Measurements from ENCODE around the gene TMEM45B.
"Not testable (repeated sequence)": the region's sequence is repeated elsewhere in the genome, so short reads cannot be mapped to it uniquely, and the experiment has no call there.

The TMEM45B gene

DNA sequence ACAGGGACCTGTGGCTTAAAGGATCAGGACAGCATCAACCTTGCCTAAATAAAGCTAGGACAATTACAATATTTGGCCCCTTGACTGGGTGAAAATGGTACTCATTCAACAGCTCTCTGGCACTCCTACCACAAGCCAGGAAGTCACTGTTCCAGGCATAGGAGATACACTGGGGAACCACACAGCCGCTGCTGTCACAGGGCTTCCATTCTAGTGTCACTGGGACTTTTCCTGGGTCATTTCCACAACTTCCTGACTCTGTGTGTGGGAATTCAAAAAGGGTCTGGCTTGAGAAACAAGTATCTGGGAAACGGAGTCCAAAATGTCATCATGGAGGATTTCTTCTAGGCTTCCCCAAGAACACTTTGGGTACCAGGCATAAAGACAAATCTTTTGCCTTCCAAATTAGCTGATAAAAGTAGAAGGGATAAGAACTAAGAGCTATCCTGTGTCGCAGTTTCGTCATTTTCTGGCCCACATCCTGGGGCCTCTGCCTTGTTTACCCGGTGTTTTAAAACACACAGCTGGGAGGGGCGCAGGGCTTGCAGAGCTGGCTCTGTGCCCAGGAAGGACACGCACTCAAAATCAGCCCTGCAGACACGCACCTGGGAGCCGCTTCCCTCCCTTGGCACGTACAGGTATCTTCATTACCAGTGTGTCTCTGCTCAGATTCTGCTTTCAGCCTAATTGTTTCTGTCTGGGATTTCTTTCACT, 38.0 kb downstream of the TMEM45B start:
- DNase-seq: peak; percentile 41

DNA sequence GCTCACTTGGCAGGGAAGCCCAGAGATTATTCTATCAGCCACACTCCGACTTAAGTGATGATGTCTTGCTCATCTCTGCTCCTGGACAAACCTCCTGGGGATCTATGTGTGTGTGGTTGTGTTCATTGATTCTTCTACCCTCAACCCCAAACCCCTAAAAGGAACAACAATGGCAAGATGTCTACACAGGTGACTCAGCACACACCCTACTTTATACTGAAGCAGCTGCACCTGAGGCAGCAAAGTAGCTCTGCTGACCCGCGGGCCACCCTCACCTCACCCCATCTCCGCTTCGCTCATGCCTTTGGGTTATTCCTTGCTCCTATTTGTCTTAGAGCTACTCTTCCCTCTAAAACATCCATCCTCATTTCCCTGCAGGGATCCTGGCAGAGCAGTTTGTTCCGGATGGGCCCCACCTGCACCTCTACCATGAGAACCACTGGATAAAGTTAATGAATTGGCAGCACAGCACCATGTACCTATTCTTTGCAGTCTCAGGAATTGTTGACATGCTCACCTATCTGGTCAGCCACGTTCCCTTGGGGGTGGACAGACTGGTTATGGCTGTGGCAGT, 38.7 kb downstream of the TMEM45B start:
- DNase-seq: no peak

DNA sequence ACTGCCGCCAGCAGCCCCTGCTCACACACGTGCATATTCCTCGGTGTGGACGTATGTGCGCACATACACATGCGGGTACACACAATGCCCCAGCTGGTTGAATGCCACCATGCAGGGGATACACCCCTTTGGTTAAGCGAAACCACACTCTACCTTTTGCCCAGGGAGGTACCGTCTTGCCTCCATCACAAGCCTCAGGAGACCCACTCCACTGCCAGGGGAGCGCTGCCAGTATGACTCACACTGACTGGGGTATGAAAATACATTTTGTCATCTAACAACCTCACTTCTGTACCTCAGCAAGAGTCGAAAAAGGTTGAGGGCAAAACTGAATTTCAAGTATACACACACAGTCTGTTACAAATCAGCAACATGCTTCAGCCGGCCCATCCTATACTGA, 39.4 kb downstream of the TMEM45B start:
- DNase-seq: no peak

DNA sequence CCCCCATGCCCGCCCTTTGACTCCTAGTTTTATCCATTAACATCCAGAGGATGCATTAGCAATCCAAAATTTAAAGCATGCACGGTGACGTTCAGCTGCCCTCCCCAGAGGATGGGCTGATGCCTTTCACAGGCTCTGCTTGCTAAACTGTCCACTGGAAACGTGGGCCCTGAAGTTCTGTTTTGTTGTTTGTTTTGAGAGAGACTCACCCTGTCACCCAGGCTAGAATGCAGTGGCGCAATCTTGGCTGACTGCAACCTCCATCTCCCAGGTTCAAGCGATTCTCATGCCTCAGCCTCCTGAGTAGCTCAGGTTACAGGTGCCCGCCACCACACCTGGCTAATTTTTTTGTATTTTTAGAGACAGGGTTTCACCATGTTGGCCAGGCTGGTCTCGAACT, 40.4 kb downstream of the TMEM45B start:
- DNase-seq: no peak

DNA sequence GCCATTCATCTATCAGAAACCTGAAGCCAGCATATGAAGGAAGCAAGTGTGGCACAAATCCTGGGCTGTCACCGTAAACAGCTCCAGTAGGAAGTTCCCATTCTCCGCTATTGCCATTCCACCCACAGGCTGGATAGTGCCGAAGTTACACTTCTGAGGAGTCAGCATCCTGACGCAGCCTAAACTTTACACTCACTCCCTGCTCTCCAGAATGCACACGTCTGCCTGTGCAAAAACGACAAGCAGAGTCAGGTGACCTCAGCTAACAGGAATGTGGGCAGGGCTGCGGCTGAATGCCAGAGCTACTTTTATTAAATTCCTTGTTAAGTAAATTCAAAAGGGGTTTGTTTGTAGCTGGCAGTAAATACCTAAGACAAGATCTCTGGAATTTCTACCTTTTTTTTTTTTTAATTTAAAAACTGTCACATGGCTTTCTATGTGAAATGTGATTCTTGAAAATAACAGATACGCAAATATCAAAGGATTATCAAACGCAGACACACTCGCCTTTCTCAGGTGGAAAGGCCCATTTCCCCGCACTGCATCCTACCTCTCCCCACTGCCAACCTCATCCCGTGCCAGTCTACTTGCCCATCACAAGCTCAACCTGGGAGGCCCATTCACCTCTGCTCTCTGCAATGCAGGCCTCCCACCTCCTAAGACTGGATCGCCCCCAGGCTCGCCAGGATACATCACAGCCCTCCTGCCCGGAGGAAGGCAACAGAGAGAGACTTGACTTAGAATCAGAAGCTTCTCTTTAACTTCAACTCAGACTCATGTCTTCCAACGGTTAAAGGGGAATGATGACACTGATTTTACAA, 46.3 kb downstream of the TMEM45B start:
- DNase-seq: no peak

DNA sequence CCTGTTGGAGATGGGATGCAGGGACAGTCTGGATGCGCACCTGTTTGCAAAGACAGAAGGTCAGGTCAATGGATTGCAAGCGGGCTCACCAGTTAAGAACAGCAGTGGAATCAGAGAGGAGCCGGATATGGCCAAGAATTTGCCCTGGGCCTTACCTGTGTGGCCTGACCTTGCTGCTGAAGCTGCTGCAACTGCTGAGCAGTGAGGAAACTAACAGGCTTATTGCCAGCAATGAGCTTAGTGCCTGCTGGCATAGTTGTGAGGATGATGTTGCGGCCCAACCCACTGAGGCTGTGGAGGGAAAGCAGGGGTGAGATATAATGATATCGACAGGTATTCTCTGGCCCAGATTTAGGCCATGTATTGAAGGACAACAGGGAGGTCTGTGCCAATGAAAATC, 49.2 kb downstream of the TMEM45B start:
- no peak for DNase-seq

DNA sequence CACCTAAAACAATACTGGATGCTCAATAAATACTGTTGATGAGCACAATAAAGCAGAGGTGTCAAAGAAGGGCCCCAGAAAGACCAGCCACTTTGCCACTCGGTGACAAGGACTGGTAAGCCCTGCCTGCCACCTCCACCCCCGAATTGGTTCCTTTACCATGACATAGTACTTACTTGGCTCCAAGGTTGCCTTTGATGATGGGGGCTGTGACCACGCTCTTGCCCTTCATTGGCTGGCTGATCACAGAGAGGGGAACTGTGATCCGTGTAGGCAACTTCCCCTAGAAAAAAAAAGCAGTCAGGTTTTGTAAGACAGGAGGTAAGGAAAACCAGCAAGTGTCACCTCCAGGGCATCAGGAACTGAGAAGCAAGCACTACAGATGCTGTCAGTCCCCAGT, 50.1 kb downstream of the TMEM45B start:
- DNase-seq: no peak

DNA sequence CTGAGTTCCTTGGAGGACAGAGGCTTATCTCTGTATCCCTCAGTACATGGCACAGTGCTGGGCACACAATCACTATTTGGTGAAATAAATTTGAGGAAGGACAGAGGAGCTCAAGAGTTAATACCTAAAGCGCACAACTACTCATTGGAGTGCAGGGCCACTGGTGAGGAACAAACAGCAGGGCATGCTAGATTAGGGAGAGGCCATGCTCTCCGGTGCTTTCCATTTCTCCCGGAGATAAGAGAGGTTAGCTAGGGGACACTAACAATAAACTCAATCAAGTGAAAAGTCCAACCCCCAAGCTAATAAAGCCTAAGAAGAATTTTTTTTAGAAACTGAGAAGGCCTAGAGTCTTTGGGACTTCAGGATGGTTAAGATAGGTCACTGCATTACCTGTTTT, 50.7 kb downstream of the TMEM45B start:
- no peak for DNase-seq

DNA sequence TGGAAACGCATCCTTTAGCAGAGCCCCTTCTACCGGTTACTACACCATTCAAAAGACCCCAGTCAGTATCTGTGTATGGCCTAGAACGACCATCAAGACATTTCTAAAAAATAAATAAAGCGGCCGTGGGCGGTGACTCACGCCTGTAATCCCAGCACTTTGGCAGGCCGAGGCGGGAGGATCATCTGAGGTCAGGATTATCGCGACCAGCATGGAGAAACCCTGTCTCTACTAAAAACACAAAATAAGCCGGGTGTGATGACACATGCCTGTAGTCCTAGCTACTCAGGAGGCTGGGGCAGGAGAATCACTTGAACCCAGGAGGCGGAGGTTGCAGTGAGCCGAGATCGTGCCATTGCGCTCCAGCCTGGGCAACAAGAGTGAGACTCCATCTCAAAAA, 53.0 kb downstream of the TMEM45B start:
- DNase-seq: not testable (repeated sequence)

DNA sequence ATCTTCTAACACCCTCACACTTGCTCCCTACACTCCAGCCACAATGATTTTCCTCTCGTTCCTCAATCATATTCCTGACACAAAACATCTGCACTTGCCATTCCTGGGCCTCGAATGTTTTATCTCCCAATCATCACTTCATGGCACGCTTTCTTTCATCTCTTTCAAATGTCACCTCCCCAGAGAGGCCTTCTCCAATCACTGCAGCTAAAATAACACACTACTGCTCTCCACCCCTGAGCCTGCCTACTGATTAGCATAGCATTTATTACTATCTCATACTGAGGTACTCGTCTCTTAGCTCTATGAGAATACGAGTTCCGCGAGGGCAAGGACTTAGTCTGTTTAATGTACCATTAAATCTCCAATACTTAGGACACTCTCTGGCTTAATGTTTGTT, 56.3 kb downstream of the TMEM45B start:
- no peak for DNase-seq

DNA sequence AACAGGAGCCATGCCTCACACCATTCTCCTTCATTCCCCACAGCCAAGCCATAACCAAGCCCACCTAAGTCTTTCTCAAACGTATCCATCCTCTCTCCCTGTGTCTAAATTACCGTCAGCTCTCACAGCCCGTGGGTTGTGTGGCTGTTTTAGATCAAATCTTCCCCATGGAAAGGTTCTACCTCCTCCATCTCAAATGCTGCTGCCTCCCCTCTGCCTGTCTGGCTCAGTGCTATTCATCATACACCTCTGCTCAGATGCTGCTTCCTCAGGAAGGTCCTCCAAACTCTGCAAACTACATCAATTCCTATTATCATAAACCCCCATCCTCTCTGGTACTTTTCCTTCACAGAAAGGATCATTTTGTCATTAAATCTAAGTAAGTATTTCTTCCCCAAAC, 64.7 kb downstream of the TMEM45B start:
- no peak for DNase-seq

DNA sequence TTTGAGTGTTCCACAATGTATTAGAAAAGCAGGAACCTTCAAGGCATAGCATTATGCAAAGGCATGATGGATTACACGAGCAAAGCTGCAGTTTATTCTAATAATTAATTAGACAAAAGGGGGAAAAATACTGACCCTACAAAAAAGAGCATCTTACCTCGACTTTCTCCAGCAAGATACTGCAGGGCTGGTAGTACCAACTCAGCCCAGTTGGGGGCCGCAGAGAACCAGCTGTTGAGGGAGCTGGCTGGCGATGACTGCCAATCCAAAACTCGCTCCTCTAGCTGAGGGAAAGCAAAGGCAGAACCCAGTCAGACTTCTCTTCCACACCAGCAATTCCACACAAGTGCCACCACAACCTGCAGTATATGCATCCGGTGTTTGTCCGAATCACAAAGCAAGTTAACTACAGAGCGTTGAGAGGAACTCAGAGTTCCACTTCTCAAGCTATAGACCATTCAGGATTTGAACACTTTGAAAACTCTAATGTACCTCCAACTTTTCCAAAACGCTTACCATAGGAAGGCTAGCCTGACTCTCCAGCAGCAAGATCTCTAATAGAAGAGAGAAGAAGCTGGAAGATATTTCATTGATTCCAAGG, 66.0 kb downstream of the TMEM45B start:
- peak; percentile 58 for DNase-seq

DNA sequence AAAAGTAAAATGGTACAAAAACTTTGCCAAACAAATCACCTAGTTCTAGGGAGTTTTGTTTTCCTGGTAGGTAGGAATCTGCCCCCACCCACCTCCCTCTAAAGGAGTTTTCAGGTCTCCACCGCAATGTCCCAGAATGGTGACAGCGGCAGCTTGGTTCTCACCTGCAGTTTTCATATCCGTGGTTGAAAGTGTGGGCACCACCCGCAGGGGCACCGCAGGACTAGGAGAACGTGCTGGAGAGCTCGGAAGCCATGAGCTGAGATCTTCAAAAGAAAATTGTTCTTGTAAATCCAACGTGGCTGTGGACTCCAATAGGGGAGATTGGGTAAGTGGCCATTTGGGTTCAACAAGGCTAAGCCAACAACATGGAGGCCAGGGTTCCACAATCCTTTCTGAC, 68.9 kb downstream of the TMEM45B start:
- DNase-seq: no peak

DNA sequence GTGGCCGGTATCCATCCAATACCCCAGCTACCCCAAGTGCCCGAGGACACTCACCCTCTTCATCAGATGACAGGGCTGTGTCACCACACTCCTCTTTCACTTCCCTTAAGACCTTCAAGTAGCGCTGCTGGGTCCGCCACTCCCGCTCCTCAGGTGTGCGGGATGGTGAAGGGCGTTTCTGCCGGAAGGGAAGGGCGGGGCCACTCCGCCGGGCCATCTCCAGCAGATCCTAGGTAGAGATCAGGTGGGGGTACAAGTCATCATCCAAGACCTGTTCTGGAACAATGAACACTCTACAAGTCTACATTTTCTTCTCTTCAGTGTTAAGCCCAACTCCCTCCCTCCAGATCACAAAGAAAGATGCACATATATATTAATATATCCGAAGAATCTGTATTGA, 69.7 kb downstream of the TMEM45B start:
- DNase-seq: no peak

DNA sequence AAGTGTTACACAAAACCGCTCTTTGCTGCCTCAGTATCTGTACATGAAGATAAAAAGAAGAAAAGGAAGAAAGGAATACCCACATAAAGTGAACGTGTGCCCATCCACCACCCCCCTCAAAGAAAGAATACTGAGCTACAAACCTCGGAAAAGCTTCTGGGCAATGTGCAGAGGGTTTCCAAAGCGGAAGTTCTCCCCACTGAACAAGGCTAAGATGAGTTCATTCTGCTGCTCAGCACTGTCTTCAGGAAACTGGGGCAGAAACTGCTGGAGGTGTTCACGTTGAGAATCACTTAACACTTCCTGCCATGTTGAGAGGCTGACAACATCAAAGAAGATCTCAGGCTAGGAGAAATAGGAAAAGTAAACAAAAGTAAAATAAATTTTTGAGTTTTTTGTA, 72.8 kb downstream of the TMEM45B start:
- DNase-seq: no peak

DNA sequence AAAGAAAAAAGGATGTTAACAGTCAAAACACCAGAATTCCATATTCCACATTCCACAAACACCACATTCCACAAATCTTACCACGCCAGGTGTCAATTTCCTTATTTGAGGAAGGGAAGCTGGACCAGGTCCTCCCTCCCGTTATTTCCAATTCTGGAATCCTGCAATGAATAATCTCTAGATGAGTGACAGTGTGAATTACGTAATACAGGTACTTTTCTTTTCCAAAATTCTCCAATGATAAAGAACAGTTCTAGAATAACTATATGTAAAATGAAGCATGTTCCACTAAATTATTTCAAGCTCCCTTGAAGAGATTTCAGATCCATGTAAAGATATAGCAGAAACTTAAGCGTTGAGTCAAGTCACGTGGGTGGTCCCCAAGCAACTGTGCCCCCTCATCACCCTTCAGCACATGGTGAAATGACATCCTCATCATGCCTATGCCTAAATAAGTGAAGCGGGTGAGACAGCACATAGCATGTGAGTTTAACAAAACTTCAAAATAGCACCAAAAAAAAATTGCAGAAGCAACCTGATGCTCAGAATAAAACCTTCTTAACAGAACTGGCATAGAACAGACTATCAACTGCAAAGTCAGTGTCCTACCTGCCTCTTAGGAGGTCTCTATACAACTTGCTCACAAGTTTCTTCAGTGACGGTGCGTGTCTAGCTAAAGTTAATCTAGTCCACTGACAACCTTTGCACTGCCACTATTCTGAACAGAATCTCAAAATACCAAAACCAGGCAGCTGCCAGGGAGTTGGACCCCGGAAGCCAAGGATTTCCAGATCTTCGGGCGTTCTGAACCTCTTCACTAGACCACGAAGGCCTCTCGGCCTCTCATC, 78.9 kb downstream of the TMEM45B start:
- DNase-seq: no peak

DNA sequence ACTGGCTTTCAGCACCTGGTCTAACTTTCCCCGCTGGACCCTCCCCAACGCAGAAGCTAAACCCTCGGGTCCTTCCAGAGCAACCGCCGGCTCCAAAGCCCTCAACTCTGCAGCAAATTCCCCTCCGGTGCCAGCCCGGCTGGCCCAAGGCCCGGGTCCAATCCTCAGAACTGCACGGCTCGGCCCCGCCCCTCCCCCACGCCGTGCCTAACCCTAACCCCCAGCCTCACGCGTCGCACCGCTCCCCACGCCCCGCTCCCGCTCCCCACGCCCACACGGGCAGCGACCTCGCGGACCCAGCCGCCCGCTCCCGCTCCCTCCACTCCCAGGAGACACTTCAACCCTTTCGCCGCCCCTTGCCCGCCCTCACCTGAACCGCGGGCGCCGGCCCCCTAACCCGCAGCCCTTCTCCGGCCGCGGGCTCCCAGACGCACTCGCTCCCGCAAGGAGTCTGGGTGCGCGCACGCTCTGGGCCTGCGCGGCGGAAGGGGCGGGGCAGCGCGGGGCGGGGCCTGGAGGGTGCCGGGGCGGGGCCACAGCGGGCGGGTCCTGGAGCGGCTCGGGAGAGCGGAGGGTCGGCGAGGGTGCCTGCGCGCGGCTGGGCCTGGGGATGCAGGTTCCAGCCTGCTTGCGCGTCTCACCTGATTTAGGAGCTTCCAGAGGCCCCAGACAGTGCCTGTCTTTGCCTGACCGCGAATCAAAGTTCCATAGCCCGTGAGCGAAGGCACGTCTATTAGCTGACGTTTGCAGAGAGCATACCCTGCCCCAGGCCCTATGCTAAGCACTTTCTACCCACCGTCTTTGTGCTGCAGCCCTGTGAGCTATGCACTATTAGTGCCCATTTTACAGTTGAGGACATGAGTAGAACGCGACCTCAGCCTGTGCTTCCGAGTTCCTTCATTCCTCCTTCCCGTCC, 79.7 kb downstream of the TMEM45B start, which contains the start of gene NFRKB:
Gene NFRKB, minus strand, starts transcription at position 453 of the 916 bp plus-strand sequence. CDS start 2,729 bp downstream, outside the sequence.
- peak; percentile 89 for DNase-seq

DNA sequence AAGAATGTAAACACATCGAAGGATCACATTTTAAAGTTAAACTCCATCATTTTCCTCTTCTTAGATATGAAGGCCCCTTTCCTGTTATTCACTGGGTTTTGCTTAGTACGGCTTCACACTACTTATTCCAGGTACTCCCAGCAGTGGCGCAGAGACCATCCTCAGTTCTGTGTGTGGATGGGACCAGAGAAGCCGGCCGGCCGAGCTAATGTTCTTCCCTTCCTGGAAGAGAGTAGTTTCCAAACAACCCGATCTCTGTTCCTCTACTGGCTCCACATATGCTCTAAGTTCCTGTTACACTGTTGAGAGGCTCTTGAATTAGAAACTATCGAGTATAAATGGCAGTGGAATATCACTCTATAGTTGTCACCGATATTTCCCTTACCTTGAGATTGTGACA, 80.4 kb downstream of the TMEM45B start:
- DNase-seq: no peak

DNA sequence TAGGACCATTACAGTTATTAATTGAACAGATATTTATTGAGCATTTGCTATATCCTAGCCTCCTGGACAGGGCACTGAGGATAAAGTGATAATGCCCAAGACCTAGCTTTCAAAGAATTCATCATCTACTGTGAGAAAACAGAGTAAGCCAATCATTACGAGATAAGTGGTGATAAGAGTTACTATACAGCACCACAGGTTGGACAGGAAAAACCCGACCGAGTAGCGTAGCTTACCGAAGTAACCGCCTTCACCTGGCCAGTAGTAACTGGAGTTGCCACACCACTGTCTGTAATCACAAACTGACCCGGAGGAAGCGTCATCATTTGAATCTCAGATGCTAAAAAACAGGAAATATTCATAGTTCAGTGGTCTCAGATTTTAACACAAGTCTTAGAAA, 89.8 kb downstream of the TMEM45B start:
- no peak for DNase-seq

All from stimulated activated CD4-positive, alpha-beta T cell treated with anti-CD3 and anti-CD28 coated beads, Interleukin-15, amount 100 ng/mL, for 24 hours (primary cell).